Pancreas (tissue), 10 donors: ENCODE data around the gene SPRTN. TPM values are rescaled to one million over a fixed set of nuclear protein-coding genes. Genes with fewer than 3 reads are reported as not detected.

Source experiments
- ATAC-seq, 4 donors: fragments of 200-7000 bp; cut with Tn5 transposase; one replicate each; pipeline versions ENCODE4 v1.8.0 to v1.9.1; 2020; ENCODE audit warnings: mild to moderate bottlenecking in 4 of 4, moderate library complexity in 4 of 4
- DNase-seq, 6 donors: peaks; one replicate each; pipeline ENCODE4 v3.0.0-alpha.2; 2020
- FAIRE-seq: peaks from 2 replicates; lab custom pipeline; 2012; peaks lifted over from hg19 to GRCh38; lab: Jason Lieb, UNC
- H3K27ac ChIP-seq, 4 donors: fragments of 200-600 bp; sonication (generic); 1 replicate in 3 of 4; 2 replicates in 1 of 4; pipeline versions ENCODE4 v1.5.0 to v1.8.0; 2020
- H3K27me3 ChIP-seq, 4 donors: fragments of 200-600 bp; one replicate each; pipeline ENCODE4 v1.8.0; 2021
- H3K36me3 ChIP-seq, 3 donors: fragments of 200-600 bp; sonication (generic) in 1 of 3; one replicate each; pipeline versions ENCODE4 v1.5.0 to v1.8.0; 2020 to 2021
- H3K4me1 ChIP-seq, 3 donors: fragments of 200-600 bp; one replicate each; pipeline ENCODE4 v1.8.0; 2021
- H3K4me3 ChIP-seq, 4 donors: fragments of 200-600 bp; sonication (generic) in 2 of 4; one replicate each; pipeline versions ENCODE4 v1.5.0 to v1.8.0; 2020 to 2021
- H3K9me3 ChIP-seq, 4 donors: fragments of 200-600 bp; one replicate each; pipeline ENCODE4 v1.8.0; 2021
- CTCF ChIP-seq, 4 donors: fragments of 200-600 bp; sonication (generic) in 3 of 4; IDR thresholded peaks; one replicate each; pipeline versions ENCODE4 v1.5.0 to v1.8.0; 2021; ENCODE audit warnings: antibody characterized with exemption in 4 of 4
- WGBS, 2 donors: extraction: QIAGEN DNeasy Blood & Tissue Kit; methylation state at CpG; one replicate each; pipeline ENCODE4 v1.1.7; 2013; 5-methylcytosine and 5-hydroxymethylcytosine counted together
- intact Hi-C, 3 donors: fragments of 100-400 bp; cut with DNase I; formaldehyde crosslinking; loops; one replicate each; pipeline versions ENCODE4 v1.11.1 to v1.14.2; 2022
- polyA plus RNA-seq, 2 donors: library from polyadenylated mRNA; stranded (reverse); fragments of 200-250 nt; gene quantifications; one replicate each; pipeline ENCODE4 v1.2.3, GENCODE V29; 2013
- total RNA-seq, 6 donors: library from RNA; stranded (reverse); fragmentation: NEBNext Ultra II Directional in 4 of 6; extraction: Animal tissue kit (Norgen Biotek cat#: 25700) in 4 of 6; gene quantifications; one replicate each; pipeline versions ENCODE4 v1.2.1 to v1.2.4, GENCODE V29; 2021 to 2023
- donor health status: healthy with polysubstance abuse.
- donor health status: DM: no; HTN: no; CAD: no; lungs with moderate emphysema.
- donor health status: DM: no; HTN: no; CAD: no.
- donor health status: control.
- donor health status: control.
- donor health status: Bipolar disorder and iron deficiency.
- donor health status: DM: yes; HTN: yes; CAD: no.
- donor health status: DM: no; HTN: no; CAD: no.
- donor health status: DM: no; HTN: no; CAD: no.
- donor health status: DM: yes; HTN: yes; CAD: no.

Gene SPRTN
- total and polyA plus RNA-seq, 8 donors = 2.2 to 5.6 (median 3.5) TPM

GRCh38 chr1:231326248-231326647, 11.8 kb upstream of the SPRTN start:
- H3K9me3 ChIP-seq = no peaks in the 10 kb centered on the region
- 6 to 15% methylated on average over 1 of the region's 1 CpG for WGBS, 2 donors
- no peak for TF ChIP-seq CTCF (IDR thresholded peaks at IDR 0.05)
- ATAC-seq (peak in 3 of 4 donors; percentile 21 to 56 (median 52)), DNase-seq (no peak), FAIRE-seq (no peak)
- peaks cover 3 to 11% (median 4%) of the 10 kb centered on the region in 3 donors for H3K4me1 ChIP-seq
- no peaks in the 10 kb centered on the region for H3K36me3 ChIP-seq
- intact Hi-C loops = no loop called here
- no peak overlapping the region for H3K4me3 ChIP-seq
- H3K27ac ChIP-seq = no peak overlapping the region
- H3K27me3 ChIP-seq = no peaks in the 10 kb centered on the region

GRCh38 chr1:231327617-231328016, 10.5 kb upstream of the SPRTN start:
- H3K9me3 ChIP-seq = no peaks in the 10 kb centered on the region
- ATAC-seq (no peak), DNase-seq (no peak), FAIRE-seq (no peak)
- H3K36me3 ChIP-seq = no peaks in the 10 kb centered on the region
- H3K27ac ChIP-seq = no peak overlapping the region
- TF ChIP-seq CTCF (IDR thresholded peaks at IDR 0.05) = no peak
- H3K27me3 ChIP-seq = no peaks in the 10 kb centered on the region
- H3K4me1 ChIP-seq = peaks cover 3 to 14% (median 5%) of the 10 kb centered on the region in 3 donors
- 71 to 80% methylated on average over 5 of the region's 5 CpGs for WGBS, 2 donors
- H3K4me3 ChIP-seq = no peak overlapping the region
- intact Hi-C loops = no loop called here

GRCh38 chr1:231329483-231329882, 8.6 kb upstream of the SPRTN start:
- TF ChIP-seq CTCF (IDR thresholded peaks at IDR 0.05) = no peak
- WGBS, 2 donors = 93 to 94% methylated on average over 7 of the region's 7 CpGs

GRCh38 chr1:231332761-231333160, 5.3 kb upstream of the SPRTN start:
- FAIRE-seq = no peak
- TF ChIP-seq CTCF (IDR thresholded peaks at IDR 0.05) = no peak
- Histone ChIP-seq H3K27ac (no peak overlapping the region), H3K9me3 (no peaks in the 10 kb centered on the region), H3K4me3 (no peak overlapping the region), H3K4me1 (peaks cover 0 to 28% (median 27%) of the 10 kb centered on the region in 3 donors), H3K36me3 (no peaks in the 10 kb centered on the region), H3K27me3 (no peaks in the 10 kb centered on the region)
- intact Hi-C loops = no loop called here
- 52 to 67% methylated on average over 1 of the region's 1 CpG for WGBS, 2 donors
- no peak for ATAC-seq
- no peak for DNase-seq

More at GRCh38 chr1:231329483-231329882, 8.6 kb upstream of the SPRTN start:
- Histone ChIP-seq H3K27me3 (no peaks in the 10 kb centered on the region), H3K4me3 (no peak overlapping the region), H3K4me1 (peaks cover 3 to 32% (median 17%) of the 10 kb centered on the region in 3 donors), H3K27ac (no peak overlapping the region), H3K9me3 (no peaks in the 10 kb centered on the region), H3K36me3 (no peaks in the 10 kb centered on the region)
- DNase-seq (no peak), FAIRE-seq (no peak), ATAC-seq (no peak)
- intact Hi-C loops = no loop called here

- no peak for TF ChIP-seq CTCF (IDR thresholded peaks at IDR 0.05)
- no peak overlapping the region for H3K27ac ChIP-seq
- no peaks in the 10 kb centered on the region for H3K9me3 ChIP-seq
- H3K4me3 ChIP-seq = peak overlapping the region in 2 of 4 donors; percentile 86 to 95
- ATAC-seq = no peak
- no peak for FAIRE-seq
- peaks cover 0 to 28% (median 27%) of the 10 kb centered on the region in 3 donors for H3K4me1 ChIP-seq
- 47 to 48% methylated on average over 1 of the region's 1 CpG for WGBS, 2 donors
- intact Hi-C loops = no loop called here
- H3K36me3 ChIP-seq = no peaks in the 10 kb centered on the region
- H3K27me3 ChIP-seq = no peaks in the 10 kb centered on the region
- no peak for DNase-seq
Observed at GRCh38 chr1:231334079-231334666, 3.9 kb upstream of the SPRTN start.
